GM12878 (cell line): ENCODE results near the gene AHNAK2. TPM values are rescaled to one million over a fixed set of nuclear protein-coding genes. Genes with fewer than 3 reads are reported as not detected.

Source experiments
- ATAC-seq: fragments of 200-7000 bp; cut with Tn5 transposase; 3 replicates; pipeline ENCODE4 v1.9.1; 2020; ENCODE audit warnings: mild to moderate bottlenecking, moderate library complexity
- BruUV-seq: library from RNA; stranded (reverse); fragments of 400-500 nt; replicated peaks from 2 replicates; lab custom pipeline; 2021; lab: Mats Ljungman, UMichigan
- CTCF ChIA-PET: fragments of 300-600 bp; sonication (Branson Sonifier 250); formaldehyde crosslinking; extraction: SDS; loops from one replicate; lab custom pipeline; 2021; ENCODE audit warnings: inconsistent platforms; lab: Yijun Ruan, JAX
- POLR2A ChIA-PET: fragments of 350-600 bp; formaldehyde crosslinking; extraction: SDS; loops from one replicate; lab custom pipeline; 2021; ENCODE audit warnings: inconsistent platforms; lab: Charles Lee
- RAD21 ChIA-PET: fragments of 300-600 bp; sonication (Branson Sonifier 250); formaldehyde crosslinking; loops from one replicate; lab custom pipeline; 2023; ENCODE audit warnings: antibody characterized with exemption; ENCODE audit not compliant: unreplicated experiment; lab: Charles Lee
- SMC1A ChIA-PET: fragments of 300-600 bp; sonication (Branson Sonifier 250); formaldehyde crosslinking; loops from one replicate; lab custom pipeline; 2023; ENCODE audit not compliant: unreplicated experiment, uncharacterized antibody; lab: Charles Lee
- DNase-seq: peaks from one replicate; pipeline ENCODE4 v3.0.0-alpha.2; 2011; ENCODE audit warnings: low read depth, low spot score
- FAIRE-seq: peaks from 3 replicates; lab custom pipeline; 2011; peaks lifted over from hg19 to GRCh38; lab: Jason Lieb, UNC
- H2AFZ ChIP-seq: 2 replicates; pipeline ENCODE4 v1.6.0; 2011; ENCODE audit warnings: low read depth, low read length, control low read depth; ENCODE audit not compliant: control insufficient read depth
- H3K27ac ChIP-seq: 2 replicates; pipeline ENCODE4 v1.5.1; 2011; ENCODE audit warnings: control low read depth; ENCODE audit not compliant: control insufficient read depth, insufficient read depth
- H3K27me3 ChIP-seq, 2 experiments: replicated peaks in 1 of 2; 2 replicates each; pipeline versions ENCODE4 v1.6.0 to v1.6.1; 2011; ENCODE audit warnings: low read length in 1 of 2; ENCODE audit not compliant: control insufficient read depth in 2 of 2, insufficient read depth in 2 of 2
- H3K36me3 ChIP-seq, 2 experiments: 2 replicates each; pipeline ENCODE4 v1.5.1; 2011; ENCODE audit warnings: low read length in 1 of 2; ENCODE audit not compliant: control insufficient read depth in 2 of 2, insufficient read depth in 2 of 2
- H3K4me1 ChIP-seq: 2 replicates; pipeline ENCODE4 v1.6.1; 2011; ENCODE audit warnings: mild to moderate bottlenecking, low read length, moderate library complexity, mixed read lengths; ENCODE audit not compliant: control insufficient read depth, insufficient read depth
- H3K4me2 ChIP-seq: 2 replicates; pipeline ENCODE4 v1.6.0; 2011; ENCODE audit warnings: control low read depth; ENCODE audit not compliant: control insufficient read depth, insufficient read depth
- H3K4me3 ChIP-seq: fragments of 200-600 bp; sonication (generic); 2 replicates; pipeline ENCODE4 v1.5.1; 2016
- H3K79me2 ChIP-seq: 2 replicates; pipeline ENCODE4 v1.6.0; 2011; ENCODE audit warnings: low read length; ENCODE audit not compliant: control insufficient read depth, insufficient read depth
- H3K9ac ChIP-seq: 2 replicates; pipeline ENCODE4 v1.8.0; 2011; ENCODE audit warnings: low read length, control low read depth, mixed read lengths; ENCODE audit not compliant: control insufficient read depth, insufficient read depth
- H3K9me3 ChIP-seq: replicated peaks from 3 replicates; pipeline ENCODE4 v1.5.1; 2011; ENCODE audit warnings: mild to moderate bottlenecking, low read length; ENCODE audit not compliant: control insufficient read depth, insufficient read depth
- H4K20me1 ChIP-seq: 2 replicates; pipeline ENCODE4 v1.6.0; 2011; ENCODE audit not compliant: control insufficient read depth, insufficient read depth
- ATF3 ChIP-seq: IDR thresholded peaks from 2 replicates; pipeline ENCODE4 v1.6.1; 2011; ENCODE audit warnings: low read depth, mild to moderate bottlenecking, low read length, moderate library complexity, borderline replicate concordance; ENCODE audit errors: extremely low read depth
- CBFB ChIP-seq: IDR thresholded peaks from 2 replicates; pipeline ENCODE4 v1.6.1; 2016; ENCODE audit warnings: antibody characterized with exemption, low read depth
- CBX3 ChIP-seq: fragments of 200-600 bp; sonication (generic); IDR thresholded peaks from 2 replicates; pipeline ENCODE4 v1.6.1; 2016; ENCODE audit warnings: low read depth, borderline replicate concordance
- CHD4 ChIP-seq: fragments of 200-600 bp; sonication (generic); IDR thresholded peaks from 2 replicates; pipeline ENCODE4 v1.6.1; 2016; ENCODE audit warnings: mild to moderate bottlenecking
- E2F8 ChIP-seq: fragments of 450-650 bp; IDR thresholded peaks from 2 replicates; pipeline ENCODE4 v1.6.1; 2018; ENCODE audit warnings: mild to moderate bottlenecking, low read depth, moderate library complexity; ENCODE audit not compliant: partially characterized antibody
- JUND ChIP-seq: IDR thresholded peaks from 2 replicates; pipeline ENCODE4 v1.6.1; 2012; ENCODE audit warnings: low read depth, mild to moderate bottlenecking, low read length, improper control_type of control experiment, moderate library complexity
- MXI1 ChIP-seq: fragments of 150-350 bp; IDR thresholded peaks from 2 replicates; pipeline ENCODE4 v1.6.1; 2011; ENCODE audit warnings: low read depth, mild to moderate bottlenecking, inconsistent platforms, low read length, improper control_type of control experiment
- SREBF1 ChIP-seq: IDR thresholded peaks from 2 replicates; pipeline ENCODE4 v1.6.1; 2012; ENCODE audit warnings: mild to moderate bottlenecking, low read length
- TCF7 ChIP-seq: IDR thresholded peaks from 2 replicates; pipeline ENCODE4 v1.6.1; 2014; ENCODE audit warnings: antibody characterized with exemption, borderline replicate concordance
- WRNIP1 ChIP-seq: IDR thresholded peaks from 2 replicates; pipeline ENCODE4 v1.6.1; 2011; ENCODE audit warnings: low read depth, low read length, improper control_type of control experiment, borderline replicate concordance
- WGBS: methylation state at CpG from one replicate; pipeline ENCODE4 v1.1.6; 2016; ENCODE audit warnings: low lambda C conversion rate; ENCODE audit not compliant: insufficient replicate concordance, insufficient coverage; ENCODE audit errors: missing lambda C conversion rate; 5-methylcytosine and 5-hydroxymethylcytosine counted together
- in situ Hi-C: fragments of 300-500 bp; cut with MboI; formaldehyde crosslinking; loops from 9 replicates; pipeline ENCODE4 v1.14.3; 2018; ENCODE audit warnings: mixed read lengths
- intact Hi-C: fragments of 100-400 bp; cut with micrococcal nuclease; formaldehyde crosslinking; loops from one replicate; pipeline ENCODE4 v1.14.2; 2022; ENCODE audit not compliant: unreplicated experiment
- polyA plus RNA-seq, 11 experiments: library from polyadenylated mRNA; depleted of rRNA in 4 of 11; unstranded in 6 of 11; stranded (reverse) in 5 of 11; fragments of >200 nt; fragmentation: Nextera tagmentation in 4 of 11; fragmentation: Illumina TruSeq in 1 of 11; extraction: Ambion mirVana in 4 of 11; extraction: Trizol in 1 of 11; gene quantifications; 1 replicate in 1 of 11; 2 replicates in 10 of 11; pipeline versions ENCODE4 v1.2.1 to v1.2.3, GENCODE V29; 2011 to 2016; ENCODE audit warnings: inconsistent platforms in 2 of 11, missing spikeins in 2 of 11, low read depth in 1 of 11
- total RNA-seq, 4 experiments: library from RNA; depleted of rRNA in 3 of 4; stranded (reverse); fragments of >200 nt in 3 of 4; fragmentation: Illumina TruSeq in 1 of 4; extraction: Trizol in 1 of 4; gene quantifications; 2 replicates each; pipeline versions ENCODE4 v1.2.1 to v1.2.3, GENCODE V29; 2013 to 2021

Gene AHNAK2
- total and polyA plus RNA-seq, 10 of the 15 experiments (the other 5 are each of a cell fraction or from before 2014, with no cell fraction given): 0.03 to 0.10 TPM; not detected in 8

- ATAC-seq (no peak), FAIRE-seq (no peak), DNase-seq (no peak)
- Histone ChIP-seq H3K9ac (no peak overlapping the region), H4K20me1 (no peaks in the 10 kb centered on the region), H3K4me2 (no peak overlapping the region), H3K36me3 (no peaks in the 10 kb centered on the region), H3K27ac (no peak overlapping the region), H3K4me1 (no peaks in the 10 kb centered on the region), H3K79me2 (no peaks in the 10 kb centered on the region), H3K4me3 (no peak overlapping the region), H2AFZ (no peak overlapping the region), H3K9me3 (no peaks in the 10 kb centered on the region), H3K27me3 (peaks cover 0 to 3% of the 10 kb centered on the region in 2 experiments; a peak in 2 of 4 replicates)
- intact Hi-C loops (no loop called here), in situ Hi-C loops (no loop called here)
- ChIA-PET SMC1A (no interaction called here), CTCF (no interaction called here), POLR2A (no interaction called here), RAD21 (no interaction called here)
- BruUV-seq: no TSS peak
- 61% methylated on average over 16 of the region's 16 CpGs for WGBS
- no peak for TF ChIP-seq CBFB
- no peak for TF ChIP-seq MXI1
- no peak for TF ChIP-seq SREBF1
- TF ChIP-seq WRNIP1: no peak
- no peak for TF ChIP-seq CBX3
- no peak for TF ChIP-seq TCF7
- TF ChIP-seq, all 136 proteins: peak for 0
These were observed 35.6 kb downstream of the AHNAK2 start for GRCh38 chr14:104942586-104942985.

GRCh38 chr14:104941508-104942365 lies 36.4 kb downstream of the AHNAK2 start:
- Histone ChIP-seq H3K27me3 (peaks cover 2 to 3% of the 10 kb centered on the region in 2 experiments; a peak in 2 of 4 replicates), H3K27ac (no peak overlapping the region), H4K20me1 (no peaks in the 10 kb centered on the region), H3K4me3 (no peak overlapping the region), H3K9me3 (no peaks in the 10 kb centered on the region), H3K79me2 (no peaks in the 10 kb centered on the region), H3K36me3 (no peaks in the 10 kb centered on the region), H3K9ac (no peak overlapping the region), H3K4me1 (no peaks in the 10 kb centered on the region), H3K4me2 (no peak overlapping the region), H2AFZ (no peak overlapping the region)
- RAD21 ChIA-PET: no interaction called here
- POLR2A ChIA-PET: no interaction called here
- no peak for DNase-seq
- CTCF ChIA-PET: no interaction called here
- intact Hi-C loops: no loop called here
- in situ Hi-C loops: no loop called here
- no peak for ATAC-seq
- FAIRE-seq: no peak
- BruUV-seq: no TSS peak
- WGBS: 62% methylated on average over 26 of the region's 26 CpGs
- SMC1A ChIA-PET: no interaction called here
- TF ChIP-seq CHD4: no peak
- no peak for TF ChIP-seq ATF3
- TF ChIP-seq JUND: no peak
- no peak for TF ChIP-seq E2F8
